H9 (cell line): ENCODE results near the gene VSIG8. TPM values are rescaled to one million over a fixed set of nuclear protein-coding genes. Genes with fewer than 3 reads are reported as not detected.
A peak's percentile ranks its signal among the peaks of the same experiment; 100 is the strongest.

Source experiments
- DNase-seq: peaks from one replicate; pipeline ENCODE4 v3.0.0-alpha.2; 2017
- H2AFZ ChIP-seq: one replicate; pipeline ENCODE4 v1.6.1; 2013; ENCODE audit warnings: mild to moderate bottlenecking, low read length, control low read depth, moderate library complexity
- H2AK5ac ChIP-seq: 2 replicates; pipeline ENCODE4 v1.6.1; 2013; ENCODE audit warnings: low read length, control low read depth, mixed read lengths; ENCODE audit not compliant: insufficient read length
- H2BK120ac ChIP-seq: one replicate; pipeline ENCODE4 v1.6.1; 2013; ENCODE audit warnings: low read depth, mild to moderate bottlenecking, low read length, control low read depth, inconsistent platforms; ENCODE audit not compliant: poor library complexity, severe bottlenecking
- H2BK12ac ChIP-seq: 2 replicates; pipeline ENCODE4 v1.6.1; 2013; ENCODE audit warnings: low read length, control low read depth, mixed read lengths, low read depth; ENCODE audit not compliant: insufficient read length
- H2BK15ac ChIP-seq: 2 replicates; pipeline ENCODE4 v1.6.1; 2013; ENCODE audit warnings: low read depth, low read length, control low read depth
- H2BK20ac ChIP-seq: one replicate; pipeline ENCODE4 v1.6.1; 2013; ENCODE audit warnings: low read depth, mild to moderate bottlenecking, low read length, control low read depth, inconsistent platforms; ENCODE audit not compliant: poor library complexity, severe bottlenecking
- H2BK5ac ChIP-seq: 2 replicates; pipeline ENCODE4 v1.6.1; 2013; ENCODE audit warnings: low read length, control low read depth, mixed read lengths; ENCODE audit not compliant: insufficient read length
- H3K14ac ChIP-seq: 2 replicates; pipeline ENCODE4 v1.6.1; 2013; ENCODE audit warnings: low read length, control low read depth; ENCODE audit not compliant: insufficient read depth
- H3K18ac ChIP-seq: 2 replicates; pipeline ENCODE4 v1.6.1; 2013; ENCODE audit warnings: low read depth, mild to moderate bottlenecking, mixed read lengths, low read length, control low read depth; ENCODE audit not compliant: insufficient read length
- H3K23ac ChIP-seq: 2 replicates; pipeline ENCODE4 v1.6.1; 2013; ENCODE audit warnings: low read length, control low read depth, mixed read lengths, low read depth; ENCODE audit not compliant: insufficient read length
- H3K23me2 ChIP-seq: 2 replicates; pipeline ENCODE4 v1.6.1; 2013; ENCODE audit warnings: low read depth, mild to moderate bottlenecking, mixed read lengths, low read length, control low read depth; ENCODE audit not compliant: insufficient read length, poor library complexity, severe bottlenecking
- H3K27ac ChIP-seq: 2 replicates; pipeline ENCODE4 v1.5.1; 2013; ENCODE audit warnings: low read length, control low read depth, mixed read lengths, low read depth; ENCODE audit not compliant: insufficient read length
- H3K27me3 ChIP-seq: 2 replicates; pipeline ENCODE4 v1.6.1; 2013; ENCODE audit warnings: low read length, control low read depth, inconsistent platforms; ENCODE audit not compliant: insufficient read depth
- H3K4ac ChIP-seq: 2 replicates; pipeline ENCODE4 v1.6.1; 2013; ENCODE audit warnings: low read depth, mild to moderate bottlenecking, control low read depth, inconsistent platforms, low read length, moderate library complexity
- H3K4me1 ChIP-seq: 2 replicates; pipeline ENCODE4 v1.6.1; 2013; ENCODE audit warnings: low read length, control low read depth, inconsistent platforms; ENCODE audit not compliant: insufficient read depth
- H3K4me2 ChIP-seq: 2 replicates; pipeline ENCODE4 v1.6.1; 2013; ENCODE audit warnings: low read length, control low read depth, mixed read lengths; ENCODE audit not compliant: insufficient read length, insufficient read depth
- H3K56ac ChIP-seq: 2 replicates; pipeline ENCODE4 v1.6.1; 2013; ENCODE audit warnings: low read depth, mild to moderate bottlenecking, mixed read lengths, low read length, control low read depth; ENCODE audit not compliant: insufficient read length
- H3K79me1 ChIP-seq: 2 replicates; pipeline ENCODE4 v1.6.1; 2013; ENCODE audit warnings: low read depth, mild to moderate bottlenecking, moderate library complexity, low read length, control low read depth, inconsistent platforms; ENCODE audit not compliant: insufficient read depth, poor library complexity, severe bottlenecking
- H3K79me2 ChIP-seq: 2 replicates; pipeline ENCODE4 v1.6.1; 2013; ENCODE audit warnings: low read length, control low read depth, inconsistent platforms; ENCODE audit not compliant: insufficient read depth
- H3K9ac ChIP-seq: 2 replicates; pipeline ENCODE4 v1.6.1; 2013; ENCODE audit warnings: low read length, control low read depth, mixed read lengths; ENCODE audit not compliant: insufficient read length; ENCODE audit errors: extremely low read depth
- H3K9me3 ChIP-seq: one replicate; pipeline ENCODE4 v1.6.1; 2013; ENCODE audit warnings: low read depth, low read length, inconsistent platforms; ENCODE audit not compliant: control insufficient read depth
- H3T11ph ChIP-seq: one replicate; pipeline ENCODE4 v1.6.1; 2013; ENCODE audit warnings: mild to moderate bottlenecking, low read length, control low read depth, inconsistent platforms
- H4K20me1 ChIP-seq: one replicate; pipeline ENCODE4 v1.6.1; 2013; ENCODE audit not compliant: control insufficient read depth, insufficient read length, insufficient read depth
- H4K5ac ChIP-seq: 2 replicates; pipeline ENCODE4 v1.6.1; 2013; ENCODE audit warnings: low read depth, mild to moderate bottlenecking, mixed read lengths, low read length, control low read depth; ENCODE audit not compliant: insufficient read length
- H4K8ac ChIP-seq: replicated peaks from 2 replicates; pipeline ENCODE4 v1.6.1; 2013; ENCODE audit warnings: low read length, control low read depth, mixed read lengths, low read depth; ENCODE audit not compliant: insufficient read length
- H4K91ac ChIP-seq: 2 replicates; pipeline ENCODE4 v1.6.1; 2013; ENCODE audit warnings: low read depth, mild to moderate bottlenecking, moderate library complexity, mixed read lengths, low read length, control low read depth; ENCODE audit not compliant: insufficient read length
- H3K27ac Mint-ChIP-seq, 3 experiments: 2 replicates in 2 of 3; 3 replicates in 1 of 3; pipeline ENCODE4 v1.8.0; 2020 to 2021; ENCODE audit warnings: mixed read lengths in 3 of 3, mild to moderate bottlenecking in 1 of 3, moderate library complexity in 1 of 3
- H3K27me3 Mint-ChIP-seq: 2 replicates; pipeline ENCODE4 v1.8.0; 2021; ENCODE audit warnings: low read depth, mild to moderate bottlenecking, moderate library complexity, mixed read lengths
- H3K36me3 Mint-ChIP-seq, 3 experiments: 2 replicates in 2 of 3; 3 replicates in 1 of 3; pipeline ENCODE4 v1.8.0; 2020 to 2021; ENCODE audit warnings: low read depth in 3 of 3, mixed read lengths in 3 of 3; ENCODE audit not compliant: insufficient read depth in 1 of 3
- H3K4me1 Mint-ChIP-seq, 2 experiments: 2 replicates each; pipeline ENCODE4 v1.8.0; 2020; ENCODE audit warnings: mixed read lengths in 2 of 2
- H3K4me3 Mint-ChIP-seq, 2 experiments: 2 replicates in 1 of 2; 3 replicates in 1 of 2; pipeline ENCODE4 v1.8.0; 2020 to 2021; ENCODE audit warnings: mild to moderate bottlenecking in 2 of 2, mixed read lengths in 2 of 2, moderate library complexity in 1 of 2
- H3K9me3 Mint-ChIP-seq, 2 experiments: 2 replicates in 1 of 2; 3 replicates in 1 of 2; pipeline ENCODE4 v1.8.0; 2020; ENCODE audit warnings: mild to moderate bottlenecking in 2 of 2, mixed read lengths in 2 of 2, moderate library complexity in 1 of 2
- WGBS: extraction: QIAGEN DNeasy Blood & Tissue Kit; methylation state at CpG from one replicate; pipeline ENCODE4 v1.1.7; 2013; ENCODE audit warnings: missing lambda C conversion rate, low lambda C conversion rate, mixed read lengths; ENCODE audit not compliant: insufficient read length; ENCODE audit errors: extremely low coverage; 5-methylcytosine and 5-hydroxymethylcytosine counted together
- total RNA-seq: library from RNA; stranded (reverse); gene quantifications from 2 replicates; pipeline ENCODE4 v1.2.1, GENCODE V29; 2021
- TF ChIP-seq, protein P1 (sequence below): fragments of 200-600 bp; sonication (generic); conservative IDR thresholded peaks from 3 replicates; pipeline ENCODE4 v1.8.0; 2021; ENCODE audit warnings: antibody characterized with exemption, mild to moderate bottlenecking

The VSIG8 gene
- total RNA-seq, 1 experiment from 2014 or later: not detected

DNA sequence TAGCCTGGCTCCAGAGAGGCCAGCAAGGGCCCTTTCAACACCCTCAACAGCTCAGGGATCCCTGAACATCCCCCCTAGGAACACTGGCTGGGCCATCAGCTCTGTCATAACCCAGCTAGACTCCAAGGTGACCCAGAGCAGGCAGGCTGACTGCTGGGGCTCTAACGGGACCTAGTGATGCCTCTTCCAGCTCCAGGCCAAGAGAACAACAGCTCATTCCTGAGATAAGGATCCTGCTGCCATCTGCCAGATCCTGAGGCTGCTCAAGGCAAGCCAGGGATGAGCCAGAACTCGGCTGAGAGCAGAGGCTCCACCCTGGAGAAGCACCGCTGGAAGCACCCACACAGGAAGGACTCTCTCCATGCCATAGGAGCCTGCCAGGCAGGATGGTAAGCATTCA, 2.0 kb downstream of the VSIG8 start:
- Histone ChIP-seq H2AK5ac (no peak overlapping the region), H2BK120ac (no peak overlapping the region), H3K4me2 (no peak overlapping the region), H3K9me3 (no peaks in the 10 kb centered on the region), H3K56ac (no peak overlapping the region), H3K4me1 (no peaks in the 10 kb centered on the region), H4K8ac (no peak overlapping the region), H3K27ac (no peak overlapping the region), H3T11ph (no peak overlapping the region), H4K20me1 (peaks cover 2% of the 10 kb centered on the region), H4K5ac (no peak overlapping the region), H2BK12ac (no peak overlapping the region), H3K23me2 (no peaks in the 10 kb centered on the region), H3K27me3 (no peaks in the 10 kb centered on the region; the same call in 1 of the 2 replicates), H2BK20ac (no peak overlapping the region), H2AFZ (no peak overlapping the region), H4K91ac (no peak overlapping the region), H3K23ac (no peak overlapping the region), H3K4ac (no peak overlapping the region), H2BK5ac (no peak overlapping the region), H3K9ac (no peak overlapping the region), H2BK15ac (no peak overlapping the region), H3K18ac (no peak overlapping the region), H3K14ac (peak overlapping the region; percentile 12; the same call in 1 of the 2 replicates), H3K79me2 (no peaks in the 10 kb centered on the region), H3K79me1 (no peaks in the 10 kb centered on the region)
- peaks cover 9 to 13% of the 10 kb centered on the region in 2 experiments for H3K4me1 Mint-ChIP-seq
- no peaks in the 10 kb centered on the region for H3K9me3 Mint-ChIP-seq
- H3K27me3 Mint-ChIP-seq: peaks cover 42% of the 10 kb centered on the region
- WGBS: no CpG with 5 or more reads among the region's 3 CpGs
- no peak overlapping the region for H3K27ac Mint-ChIP-seq
- no peaks in the 10 kb centered on the region for H3K36me3 Mint-ChIP-seq
- TF ChIP-seq, protein P1, sequence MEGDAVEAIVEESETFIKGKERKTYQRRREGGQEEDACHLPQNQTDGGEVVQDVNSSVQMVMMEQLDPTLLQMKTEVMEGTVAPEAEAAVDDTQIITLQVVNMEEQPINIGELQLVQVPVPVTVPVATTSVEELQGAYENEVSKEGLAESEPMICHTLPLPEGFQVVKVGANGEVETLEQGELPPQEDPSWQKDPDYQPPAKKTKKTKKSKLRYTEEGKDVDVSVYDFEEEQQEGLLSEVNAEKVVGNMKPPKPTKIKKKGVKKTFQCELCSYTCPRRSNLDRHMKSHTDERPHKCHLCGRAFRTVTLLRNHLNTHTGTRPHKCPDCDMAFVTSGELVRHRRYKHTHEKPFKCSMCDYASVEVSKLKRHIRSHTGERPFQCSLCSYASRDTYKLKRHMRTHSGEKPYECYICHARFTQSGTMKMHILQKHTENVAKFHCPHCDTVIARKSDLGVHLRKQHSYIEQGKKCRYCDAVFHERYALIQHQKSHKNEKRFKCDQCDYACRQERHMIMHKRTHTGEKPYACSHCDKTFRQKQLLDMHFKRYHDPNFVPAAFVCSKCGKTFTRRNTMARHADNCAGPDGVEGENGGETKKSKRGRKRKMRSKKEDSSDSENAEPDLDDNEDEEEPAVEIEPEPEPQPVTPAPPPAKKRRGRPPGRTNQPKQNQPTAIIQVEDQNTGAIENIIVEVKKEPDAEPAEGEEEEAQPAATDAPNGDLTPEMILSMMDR: no peak
- no peak overlapping the region for H3K4me3 Mint-ChIP-seq
- DNase-seq: no peak
